GM13977 (cell line): ENCODE results near the gene CNTFR.

Experiments used
- DNase-seq: peaks from one replicate; pipeline ENCODE4 v3.0.0; 2012; ENCODE audit warnings: low spot score
- in situ Hi-C: fragments of 300-500 bp; cut with MboI; formaldehyde crosslinking; loops from one replicate; pipeline ENCODE4 v1.12.0; 2022; ENCODE audit warnings: low sequenced_read_pairs, low pct_unique_long_range_greater_than_20kb, mixed read lengths, inconsistent platforms; ENCODE audit not compliant: unreplicated experiment
- TF ChIP-seq, protein P1 (sequence below): IDR thresholded peaks from 2 replicates; pipeline ENCODE4 v1.5.1; 2012; ENCODE audit warnings: mild to moderate bottlenecking, control low read depth; ENCODE audit not compliant: insufficient read depth; ENCODE audit errors: extremely low read depth, missing control alignments

Gene CNTFR

DNA sequence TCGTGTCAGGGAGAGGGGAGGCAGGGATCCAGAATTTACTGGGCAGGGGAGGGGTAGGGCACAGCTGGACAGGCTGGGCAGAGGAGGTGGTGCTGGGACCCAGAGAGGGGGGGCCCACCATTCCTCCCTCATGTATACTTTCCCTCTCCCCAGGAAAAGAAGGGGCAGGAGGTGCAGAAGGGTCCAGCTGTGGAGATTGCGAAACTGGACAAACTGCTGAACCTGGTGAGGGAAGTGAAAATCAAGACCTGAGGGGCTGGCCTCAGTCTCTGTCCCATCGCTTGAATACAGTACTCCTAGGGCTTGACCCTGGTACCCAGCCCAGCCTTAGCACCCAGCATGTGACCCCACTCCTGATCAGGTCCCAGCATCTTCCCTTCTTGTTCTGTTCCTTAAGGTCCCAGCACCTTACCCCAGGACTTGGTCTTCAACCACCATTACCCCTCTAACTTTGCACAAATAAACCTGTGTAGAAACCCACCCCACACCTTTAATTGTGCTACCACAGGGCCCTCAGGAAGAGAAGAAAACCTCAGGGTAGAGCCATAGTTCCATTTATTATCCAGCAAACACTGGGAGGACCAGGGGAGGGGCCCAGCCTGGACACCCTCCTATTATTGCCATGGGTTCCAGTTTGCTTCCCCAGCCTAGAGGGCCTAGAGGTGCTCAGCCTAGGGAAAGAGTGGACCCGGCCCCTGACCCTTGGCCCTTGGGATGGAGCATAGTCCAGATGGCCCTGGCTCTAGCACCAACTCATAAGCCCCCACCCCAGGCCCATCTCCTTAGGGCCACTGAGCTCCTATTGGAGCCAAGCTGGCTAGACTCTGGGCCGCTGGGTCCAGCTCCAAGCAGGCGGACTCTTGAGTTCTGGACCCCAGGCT lies 68.8 kb downstream of the CNTFR start:
- TF ChIP-seq, protein P1, sequence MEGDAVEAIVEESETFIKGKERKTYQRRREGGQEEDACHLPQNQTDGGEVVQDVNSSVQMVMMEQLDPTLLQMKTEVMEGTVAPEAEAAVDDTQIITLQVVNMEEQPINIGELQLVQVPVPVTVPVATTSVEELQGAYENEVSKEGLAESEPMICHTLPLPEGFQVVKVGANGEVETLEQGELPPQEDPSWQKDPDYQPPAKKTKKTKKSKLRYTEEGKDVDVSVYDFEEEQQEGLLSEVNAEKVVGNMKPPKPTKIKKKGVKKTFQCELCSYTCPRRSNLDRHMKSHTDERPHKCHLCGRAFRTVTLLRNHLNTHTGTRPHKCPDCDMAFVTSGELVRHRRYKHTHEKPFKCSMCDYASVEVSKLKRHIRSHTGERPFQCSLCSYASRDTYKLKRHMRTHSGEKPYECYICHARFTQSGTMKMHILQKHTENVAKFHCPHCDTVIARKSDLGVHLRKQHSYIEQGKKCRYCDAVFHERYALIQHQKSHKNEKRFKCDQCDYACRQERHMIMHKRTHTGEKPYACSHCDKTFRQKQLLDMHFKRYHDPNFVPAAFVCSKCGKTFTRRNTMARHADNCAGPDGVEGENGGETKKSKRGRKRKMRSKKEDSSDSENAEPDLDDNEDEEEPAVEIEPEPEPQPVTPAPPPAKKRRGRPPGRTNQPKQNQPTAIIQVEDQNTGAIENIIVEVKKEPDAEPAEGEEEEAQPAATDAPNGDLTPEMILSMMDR, result no peak
- no peak for DNase-seq
- in situ Hi-C loops, result no loop called here

DNA sequence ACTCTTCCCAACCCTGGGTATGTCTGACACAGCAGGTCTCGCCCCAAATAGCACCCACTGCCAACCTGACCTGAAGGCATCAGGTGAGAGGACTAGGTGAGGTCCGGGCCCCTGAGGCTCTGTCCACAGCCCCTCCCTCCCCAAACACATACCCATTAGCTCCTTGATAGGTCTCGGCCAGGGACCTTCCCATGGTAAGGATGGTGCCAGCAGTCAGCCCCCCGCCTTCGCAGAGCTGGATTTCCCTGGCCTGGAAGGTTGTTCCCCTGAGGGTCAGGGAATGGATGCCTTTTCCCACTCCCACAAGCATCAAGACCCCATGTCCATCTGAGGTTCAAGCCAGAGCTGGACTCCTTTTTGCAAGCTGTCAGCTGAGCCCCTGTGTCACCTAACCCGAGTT lies 69.4 kb downstream of the CNTFR start:
- in situ Hi-C loops, result no loop called here
- no peak for DNase-seq
- TF ChIP-seq, protein P1, result no peak

DNA sequence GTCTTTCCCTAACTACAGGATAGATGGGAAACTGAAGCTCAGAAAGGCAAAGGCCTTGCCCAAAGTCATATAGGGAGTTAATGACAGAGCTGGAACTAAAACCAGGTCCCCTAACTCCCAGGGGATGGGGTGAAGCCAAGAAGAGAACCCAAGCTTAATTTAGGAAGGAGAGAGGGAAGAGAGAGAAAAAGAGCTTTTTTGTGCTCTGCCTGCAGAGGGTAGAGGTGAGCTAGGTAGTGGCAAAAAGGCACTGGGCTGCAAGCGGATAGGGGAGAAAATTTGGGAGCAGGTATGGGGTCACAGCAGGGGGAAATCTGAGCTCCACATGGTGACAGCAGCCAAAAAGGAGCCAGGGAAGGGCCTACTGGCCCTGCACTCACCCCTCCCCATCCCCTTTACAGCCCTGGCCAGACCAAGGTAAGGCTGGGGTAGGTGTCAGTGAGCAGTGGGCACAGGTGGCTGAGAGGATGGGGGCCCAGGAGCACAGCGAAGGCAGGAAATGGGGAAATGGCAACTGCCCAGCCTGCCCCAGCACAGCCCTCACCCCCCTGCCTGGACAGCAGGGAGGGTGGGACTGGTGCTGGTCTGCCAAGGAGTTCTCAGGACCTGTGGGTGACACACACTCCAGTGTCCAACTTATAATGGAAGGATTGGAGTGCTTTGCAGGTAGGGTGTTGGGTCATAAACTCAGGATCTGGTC lies 70.1 kb downstream of the CNTFR start:
- in situ Hi-C loops, result no loop called here
- TF ChIP-seq, protein P1, result no peak
- no peak for DNase-seq

DNA sequence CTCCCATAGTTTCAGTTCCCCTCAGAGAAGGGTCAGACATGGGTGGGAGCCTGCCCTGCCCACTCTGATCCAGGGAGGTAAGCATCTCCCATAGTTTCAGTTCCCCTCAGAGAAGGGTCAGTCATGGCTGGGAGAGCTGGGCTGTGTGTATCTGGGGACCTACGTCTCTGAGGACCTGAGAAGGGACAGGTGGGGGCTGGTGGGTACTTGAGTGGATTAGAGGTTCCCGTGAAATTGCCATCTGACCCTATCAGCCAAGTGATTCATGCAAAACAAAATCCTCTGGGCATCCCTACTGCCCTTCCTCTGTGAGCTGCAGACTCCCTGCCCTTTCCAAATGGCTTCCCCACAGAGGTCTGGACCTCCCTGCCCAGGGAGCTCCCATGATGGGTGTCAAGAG lies 70.6 kb downstream of the CNTFR start:
- in situ Hi-C loops, result no loop called here
- no peak for DNase-seq
- TF ChIP-seq, protein P1, result no peak

DNA sequence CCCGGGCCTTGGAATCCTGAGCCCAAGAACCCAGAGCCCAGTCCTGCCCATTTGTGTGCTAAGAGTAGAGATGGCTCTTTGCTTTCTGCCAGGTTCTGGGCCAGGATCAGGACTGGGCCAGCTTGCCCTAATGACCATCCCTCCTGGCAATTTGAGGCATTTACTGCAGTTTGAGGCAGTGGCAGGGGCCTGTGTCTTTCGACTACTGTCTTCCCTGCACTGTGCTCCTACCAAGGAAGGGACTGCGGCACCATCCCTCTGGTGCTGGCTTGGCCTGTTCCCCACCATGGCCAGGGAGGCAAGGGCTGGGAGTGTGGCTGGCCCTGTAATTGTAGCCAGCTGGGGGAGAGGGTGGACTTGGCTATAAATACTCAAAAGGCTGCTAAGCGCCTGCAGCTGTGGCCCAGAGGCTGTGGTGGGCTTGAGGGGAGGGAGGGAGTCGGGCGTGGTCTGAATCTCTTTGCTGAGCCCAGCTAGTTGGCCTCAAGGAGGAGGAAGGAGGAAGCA lies 71.4 kb downstream of the CNTFR start:
- in situ Hi-C loops, result no loop called here
- TF ChIP-seq, protein P1, result no peak
- DNase-seq, result no peak

DNA sequence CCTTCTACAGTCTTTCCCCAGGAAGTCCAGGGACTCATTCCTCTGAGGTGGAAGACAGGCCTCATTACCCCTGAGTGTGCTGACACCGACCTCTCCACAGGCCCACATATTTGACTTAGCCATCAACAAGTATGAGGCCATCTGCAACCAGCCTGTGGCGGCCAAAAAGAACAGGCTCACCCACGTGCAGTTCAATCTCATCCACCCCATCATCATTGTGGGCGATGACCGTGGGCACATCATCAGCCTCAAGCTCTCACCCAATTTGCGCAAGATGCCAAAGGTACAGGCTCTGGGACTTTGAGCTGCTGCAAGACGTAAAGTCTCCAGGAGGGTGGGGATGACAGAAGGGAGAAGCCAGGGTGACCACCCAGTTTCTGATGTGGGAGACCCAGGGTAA lies 72.3 kb downstream of the CNTFR start:
- TF ChIP-seq, protein P1, result no peak
- DNase-seq, result no peak
- in situ Hi-C loops, result no loop called here
